ENCODE results near the gene ALG1. TPM values are rescaled to one million over a fixed set of nuclear protein-coding genes. Genes with fewer than 3 reads are reported as not detected.
A peak's percentile ranks its signal among the peaks of the same experiment; 100 is the strongest.
"Not testable (repeated sequence)": the region's sequence is repeated elsewhere in the genome, so short reads cannot be mapped to it uniquely, and the experiment has no call there.

ALG1 gene
- total RNA-seq, 2 experiments from 2014 or later: 21.1 to 29.0 TPM

GRCh38 chr16:5088086-5088790 lies 16.6 kb downstream of the ALG1 start:
- DNase-seq; ATAC-seq; H3K9me3 Mint-ChIP-seq (ENCODE audit: low read depth); H3K4me1 Mint-ChIP-seq; H3K27ac Mint-ChIP-seq; H3K27me3 Mint-ChIP-seq; H3K4me3 Mint-ChIP-seq; H3K36me3 Mint-ChIP-seq: not testable (repeated sequence)
- CTCF ChIA-PET: interaction anchor here (0.7 kb wide), 1 partner anchor 793 kb away, joined by 3 read pairs; no protein-coding TSS in a partner anchor

DNA sequence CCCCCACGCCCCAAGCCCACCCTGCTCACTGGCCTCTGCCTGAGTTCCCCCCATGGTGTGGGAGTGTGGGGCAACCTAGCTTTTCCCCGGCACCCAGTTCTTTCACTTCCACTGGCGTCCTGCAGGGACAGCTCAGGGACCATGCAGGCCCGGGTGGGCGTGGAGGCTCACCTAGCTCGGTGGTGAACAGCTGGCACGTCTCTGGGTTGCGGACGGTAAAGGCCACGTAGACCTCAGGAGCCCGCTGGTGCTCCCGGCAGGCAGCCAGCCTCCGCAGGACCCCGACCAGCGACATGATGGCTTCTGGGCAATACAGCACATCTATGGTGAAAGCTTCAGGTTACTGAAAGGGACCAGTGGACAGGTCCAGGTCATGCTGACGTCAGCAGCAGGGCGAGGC lies 17.3 kb downstream of the ALG1 start:
- DNase-seq; H3K27ac Mint-ChIP-seq; H3K4me3 Mint-ChIP-seq; H3K9me3 Mint-ChIP-seq (ENCODE audit: low read depth); ATAC-seq; H3K27me3 Mint-ChIP-seq; H3K4me1 Mint-ChIP-seq; H3K36me3 Mint-ChIP-seq: not testable (repeated sequence)
- CTCF ChIA-PET: interaction anchor here (0.7 kb wide), 1 partner anchor 794 kb away, joined by 3 read pairs; no protein-coding TSS in a partner anchor

DNA sequence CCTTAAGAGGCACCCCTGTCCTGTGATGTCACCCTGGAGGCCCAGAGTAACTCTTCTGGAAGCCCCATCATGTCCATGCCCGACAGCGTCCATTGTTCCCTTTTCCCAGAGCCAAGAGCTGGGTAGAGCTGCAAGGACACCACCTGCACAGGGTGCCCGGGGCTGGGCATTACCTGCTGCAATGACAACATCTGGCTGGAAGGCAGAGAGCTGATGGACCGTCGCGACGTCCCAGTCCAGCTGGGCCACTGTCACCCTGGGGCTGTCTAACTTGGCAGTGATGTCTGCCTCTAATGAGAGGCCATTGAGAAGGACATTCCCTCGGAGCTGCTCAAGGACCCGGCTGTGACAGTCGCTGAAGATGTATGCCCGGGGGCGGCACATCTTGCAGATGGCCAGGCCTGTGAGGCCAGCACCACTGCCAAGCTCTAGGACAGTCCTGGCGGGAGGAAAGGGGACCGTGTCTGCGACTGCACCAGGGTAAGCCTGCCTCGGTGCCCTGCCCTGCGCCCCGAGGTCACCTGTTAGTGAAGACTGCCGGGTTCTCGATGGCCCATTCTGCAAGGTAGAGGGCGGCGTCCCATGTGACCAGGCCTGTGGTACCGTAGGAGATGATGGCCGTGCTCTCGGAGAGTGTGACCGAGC lies 18.4 kb downstream of the ALG1 start:
- ATAC-seq; H3K4me3 Mint-ChIP-seq; H3K27me3 Mint-ChIP-seq; H3K4me1 Mint-ChIP-seq; DNase-seq; H3K9me3 Mint-ChIP-seq (ENCODE audit: low read depth); H3K36me3 Mint-ChIP-seq; H3K27ac Mint-ChIP-seq; CTCF ChIA-PET: not testable (repeated sequence)

DNA sequence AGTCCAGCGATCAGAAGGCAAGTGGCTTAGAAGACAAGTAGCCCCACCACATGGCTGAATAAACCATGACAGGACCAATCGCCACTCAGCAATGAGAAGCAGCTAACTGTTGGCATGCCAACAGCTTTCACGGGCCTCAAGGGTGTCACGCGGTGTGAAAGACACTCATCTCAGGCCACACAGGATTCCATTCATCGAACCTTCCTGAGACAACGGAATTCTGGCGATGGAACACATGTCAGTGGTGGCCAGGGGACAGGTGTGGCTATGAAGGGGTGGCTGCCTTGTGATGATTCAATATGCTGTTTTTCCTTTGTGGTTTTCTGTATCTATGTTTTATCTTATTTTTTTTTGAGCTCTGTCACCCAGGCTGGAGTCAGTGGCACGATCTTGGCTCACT lies 18.9 kb downstream of the ALG1 start:
- CTCF ChIA-PET; ATAC-seq; H3K27ac Mint-ChIP-seq; H3K4me1 Mint-ChIP-seq; H3K27me3 Mint-ChIP-seq; H3K4me3 Mint-ChIP-seq; DNase-seq; H3K9me3 Mint-ChIP-seq (ENCODE audit: low read depth); H3K36me3 Mint-ChIP-seq: not testable (repeated sequence)

DNA sequence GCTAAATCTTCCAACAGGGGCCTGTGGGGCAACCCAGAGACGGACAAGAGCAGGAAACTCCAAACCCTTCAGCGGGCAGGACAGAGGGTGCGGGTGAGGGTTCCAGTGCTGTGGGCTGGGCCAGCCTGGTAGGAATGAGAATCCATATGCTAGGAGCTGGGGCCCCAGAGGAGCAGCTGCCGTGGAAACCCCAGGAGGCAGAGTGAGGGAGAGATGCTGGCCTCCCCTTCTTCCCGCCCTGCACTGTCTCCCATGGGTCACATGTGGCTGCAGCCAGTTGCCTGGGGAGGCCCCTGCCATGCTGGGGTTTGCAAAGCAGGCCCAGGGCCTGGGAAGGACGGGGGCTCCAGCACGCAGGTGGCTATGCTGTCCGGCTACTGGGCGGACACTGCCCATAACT lies 21.4 kb downstream of the ALG1 start:
- not testable (repeated sequence) for H3K27ac Mint-ChIP-seq; H3K36me3 Mint-ChIP-seq; DNase-seq; H3K4me3 Mint-ChIP-seq; H3K9me3 Mint-ChIP-seq (ENCODE audit: low read depth); H3K27me3 Mint-ChIP-seq; ATAC-seq
- CTCF ChIA-PET: interaction anchor here (0.8 to 1.8 kb wide), 4 partner anchors 17 to 142 kb away, joined by 3 to 8 read pairs (median 5); partner anchors contain the start of gene NAGPA
- peaks cover 23% of the 10 kb centered on the region for H3K4me1 Mint-ChIP-seq

DNA sequence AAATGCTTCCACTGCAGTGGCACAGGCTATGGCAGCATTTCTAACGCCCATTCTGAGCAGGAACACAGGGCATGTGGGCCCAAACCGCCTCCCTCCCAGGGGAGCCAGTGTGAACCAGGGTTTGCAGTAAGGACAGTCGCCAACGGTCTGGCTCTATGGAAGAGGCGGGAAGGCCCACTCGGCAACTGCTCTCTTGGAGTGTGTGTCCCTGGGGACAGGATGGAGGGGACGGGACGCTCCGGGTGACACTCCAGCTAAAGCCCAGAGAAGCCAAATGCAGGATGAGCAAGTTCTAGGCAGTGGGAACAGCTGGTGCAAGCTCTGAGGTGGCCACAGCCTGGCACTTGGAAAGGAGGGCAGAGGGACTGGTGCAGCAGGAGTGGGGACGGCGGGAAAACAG lies 22.1 kb downstream of the ALG1 start:
- not testable (repeated sequence) for H3K4me3 Mint-ChIP-seq; H3K27me3 Mint-ChIP-seq; ATAC-seq; DNase-seq; H3K27ac Mint-ChIP-seq; H3K9me3 Mint-ChIP-seq (ENCODE audit: low read depth); H3K36me3 Mint-ChIP-seq
- CTCF ChIA-PET: interaction anchor here (1.3 kb wide), 1 partner anchor 60 kb away, joined by 3 read pairs; the partner anchor contains the start of gene NAGPA
- H3K4me1 Mint-ChIP-seq: peaks cover 24% of the 10 kb centered on the region

DNA sequence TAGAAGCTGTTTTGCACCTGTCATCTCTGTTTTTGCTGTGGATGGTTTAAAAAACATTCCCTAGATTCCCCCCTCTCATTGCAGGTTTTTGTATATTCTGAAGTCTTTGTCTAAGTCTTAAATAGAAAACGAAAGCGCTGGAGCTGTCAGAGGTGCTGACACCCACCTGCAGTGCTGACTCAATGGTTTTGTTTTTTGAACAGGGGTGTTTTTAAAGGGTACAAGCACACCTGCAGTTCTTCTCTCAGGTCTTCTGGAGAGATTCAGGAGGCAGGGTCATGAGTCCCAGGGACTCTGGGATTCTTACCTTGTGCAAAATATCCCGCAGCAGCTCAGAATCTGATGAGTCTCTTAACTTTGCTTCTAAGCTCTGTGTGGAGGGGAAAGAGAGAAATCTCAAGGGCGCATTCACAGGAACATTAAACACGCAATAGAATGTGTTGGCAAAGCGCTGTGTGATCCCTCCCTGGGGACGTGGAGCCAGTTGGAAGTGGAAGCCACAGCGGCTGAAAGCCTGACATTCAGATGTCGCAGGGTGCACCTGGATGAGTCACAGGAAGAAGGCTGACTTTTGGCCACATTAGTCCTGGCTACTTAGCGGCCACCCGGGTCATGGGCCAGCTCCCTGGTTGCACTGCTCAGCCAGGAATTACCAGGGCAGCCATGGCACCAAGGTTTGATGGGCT lies 23.6 kb downstream of the ALG1 start:
- peaks cover 26% of the 10 kb centered on the region for H3K4me1 Mint-ChIP-seq
- not testable (repeated sequence) for H3K36me3 Mint-ChIP-seq; DNase-seq; H3K4me3 Mint-ChIP-seq; H3K27me3 Mint-ChIP-seq; ATAC-seq; H3K27ac Mint-ChIP-seq; H3K9me3 Mint-ChIP-seq (ENCODE audit: low read depth)
- CTCF ChIA-PET: interaction anchor here (0.7 to 1.3 kb wide), 2 partner anchors 10 to 347 kb away, joined by 3 read pairs; no protein-coding TSS in a partner anchor

DNA sequence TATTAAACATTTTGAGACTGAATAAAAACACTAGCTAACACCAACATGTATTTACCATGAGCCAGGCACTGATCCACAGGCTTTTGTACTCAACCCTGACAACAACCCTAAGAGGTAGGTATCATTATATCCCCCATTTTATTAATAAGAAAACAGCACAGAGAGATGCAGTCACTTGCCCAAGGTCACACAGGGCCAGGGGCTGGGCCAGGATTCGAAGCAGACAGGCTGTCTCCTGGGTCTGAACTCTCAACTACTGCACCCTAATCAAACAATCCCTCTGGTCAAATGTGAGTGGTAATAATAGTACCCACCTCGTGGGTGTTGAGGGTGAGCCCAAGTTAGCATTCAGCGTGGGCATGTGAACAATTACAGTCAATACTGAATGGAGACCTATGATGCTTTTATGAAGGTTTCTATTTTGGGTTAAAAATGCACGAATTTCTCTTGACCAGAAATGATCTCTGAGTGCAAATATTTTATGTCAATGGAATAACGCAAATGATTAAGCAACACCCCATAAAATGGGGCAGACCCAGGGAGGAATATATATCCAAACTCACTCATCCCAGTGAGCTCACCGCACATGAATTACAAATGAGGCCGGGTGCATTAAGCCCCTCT lies 24.9 kb downstream of the ALG1 start:
- not testable (repeated sequence) for DNase-seq; H3K9me3 Mint-ChIP-seq (ENCODE audit: low read depth); H3K36me3 Mint-ChIP-seq; ATAC-seq; H3K27me3 Mint-ChIP-seq
- Mint-ChIP-seq H3K4me1 (peaks cover 26% of the 10 kb centered on the region), H3K27ac (peak overlapping the region; percentile 84), H3K4me3 (peak overlapping the region; percentile 84)
- CTCF ChIA-PET: interaction anchor here (1.3 kb wide), 1 partner anchor 12 kb away, joined by 3 read pairs; no protein-coding TSS in a partner anchor

DNA sequence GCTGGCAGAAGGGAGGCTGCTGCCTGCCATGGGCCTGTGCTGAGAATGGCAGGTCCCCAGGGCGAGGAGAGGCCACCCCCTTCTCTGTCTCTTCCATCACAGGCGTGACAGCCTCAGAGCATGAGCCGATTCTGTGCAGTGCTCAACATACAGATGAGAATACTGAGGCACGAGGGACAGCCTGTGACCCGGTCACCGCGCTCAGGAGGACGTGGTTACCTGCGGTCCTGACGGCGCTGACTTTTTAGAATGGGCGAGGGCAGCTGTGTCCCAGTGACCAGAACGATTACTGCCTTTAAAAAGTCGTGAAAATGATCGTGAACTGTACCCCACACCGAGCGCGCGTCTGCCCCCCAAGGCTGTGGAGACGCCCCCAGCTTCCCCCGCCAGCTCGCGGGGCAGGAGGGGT lies 25.4 kb downstream of the ALG1 start:
- Mint-ChIP-seq H3K4me3 (peak overlapping the region; percentile 84), H3K4me1 (peaks cover 26% of the 10 kb centered on the region), H3K27ac (peak overlapping the region; percentile 84)
- CTCF ChIA-PET; H3K36me3 Mint-ChIP-seq; H3K27me3 Mint-ChIP-seq; ATAC-seq; H3K9me3 Mint-ChIP-seq (ENCODE audit: low read depth): not testable (repeated sequence)
- peak; percentile 59 for DNase-seq

DNA sequence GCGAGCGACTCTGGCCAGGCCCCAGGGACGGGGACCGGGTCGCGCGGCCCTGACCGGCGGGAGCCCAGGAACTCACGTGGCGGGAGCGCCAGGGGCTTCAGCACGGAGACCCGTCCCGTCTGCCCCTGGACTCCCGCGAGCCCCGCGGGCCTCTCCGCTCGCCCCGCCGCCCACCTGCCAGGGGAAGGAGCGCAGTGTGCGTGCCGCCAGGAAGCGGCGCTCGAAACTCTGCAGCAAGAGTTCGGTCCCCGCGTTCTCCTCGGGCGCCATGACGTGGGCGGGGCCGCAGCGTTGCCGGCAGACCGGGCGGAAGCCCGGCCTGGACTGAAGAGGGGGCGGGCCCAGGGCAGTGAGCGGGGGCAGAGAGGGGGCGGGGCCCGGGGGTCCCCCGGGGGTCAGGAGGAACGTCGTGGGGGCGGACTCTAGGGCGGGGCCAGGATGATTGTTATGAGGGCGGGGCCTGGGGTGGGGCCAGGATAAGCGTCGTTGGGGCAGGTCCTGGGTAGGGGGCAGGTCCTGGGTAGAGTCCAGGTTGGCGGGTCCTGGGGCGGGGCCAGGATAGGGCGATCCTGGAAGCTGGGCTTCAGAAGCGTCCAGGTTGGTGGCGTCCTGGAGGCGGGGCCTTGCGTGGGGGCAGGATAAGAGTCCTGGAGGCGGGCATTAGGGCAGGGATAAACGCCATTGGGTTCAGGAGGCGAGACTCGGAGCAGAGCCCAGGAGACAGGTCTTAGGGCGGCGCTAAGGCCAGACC lies 26.0 kb downstream of the ALG1 start, which contains the start of gene EEF2KMT:
Gene EEF2KMT (minus strand): TSS at position 326 of the 751 bp plus-strand sequence. CDS start 56 bp downstream, at position 270.
- Mint-ChIP-seq H3K27ac (peak within 1 kb of the TSS; percentile 96), H3K4me3 (peak within 1 kb of the TSS; percentile 84), H3K4me1 (peaks cover 22% of the 10 kb centered on the region)
- DNase-seq (peak; percentile 98), ATAC-seq (peak; percentile 99)
- not testable (repeated sequence) for H3K27me3 Mint-ChIP-seq; H3K9me3 Mint-ChIP-seq (ENCODE audit: low read depth); H3K36me3 Mint-ChIP-seq
- CTCF ChIA-PET: interaction anchor here (0.6 kb wide), 1 partner anchor 41 kb away, joined by 4 read pairs; no protein-coding TSS in a partner anchor

DNA sequence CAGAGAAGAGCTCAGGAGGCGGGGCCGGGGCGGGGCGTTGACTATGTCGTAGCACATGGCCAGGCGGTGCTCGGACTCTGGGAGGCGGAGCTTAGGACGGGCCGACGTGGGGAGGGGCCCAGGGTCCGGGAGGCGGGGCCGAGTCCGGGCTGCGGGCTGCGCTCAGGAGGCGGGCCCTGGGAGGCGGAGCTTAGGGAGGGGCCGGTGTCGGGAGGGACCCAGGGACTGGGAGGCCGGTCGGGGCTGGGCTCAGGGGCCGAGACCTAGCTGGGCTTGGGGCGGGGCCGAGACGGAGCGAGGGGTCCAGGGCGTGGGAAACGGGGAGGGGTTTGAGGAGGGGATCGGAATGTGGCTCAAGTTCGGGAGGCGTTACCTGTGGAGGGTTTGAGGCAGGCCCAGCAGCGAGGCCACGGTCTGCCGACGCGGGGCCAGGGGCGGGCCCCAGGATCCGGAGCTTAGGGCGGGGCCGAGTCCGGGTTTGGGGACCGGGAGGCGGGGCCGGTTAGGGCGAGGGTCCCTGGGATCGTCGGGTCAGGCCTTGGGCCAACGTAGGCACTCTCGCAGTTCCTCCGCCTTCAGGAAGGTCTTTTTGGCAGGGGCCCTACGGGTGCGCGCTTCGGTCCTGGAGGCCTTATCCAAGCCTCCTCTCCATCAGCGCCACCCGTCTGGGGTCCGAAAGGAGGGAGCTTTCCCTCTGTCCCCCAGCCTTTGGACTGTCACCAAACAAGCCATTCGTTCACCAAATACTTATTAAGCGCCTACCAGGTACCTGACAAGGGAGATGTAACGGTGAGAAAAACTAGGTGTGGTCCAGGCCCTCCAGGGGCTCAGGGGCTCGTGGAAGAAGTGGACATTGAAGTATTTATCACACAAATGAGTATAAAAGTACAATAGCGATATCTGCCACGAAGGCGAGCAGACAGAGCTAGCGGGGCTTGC lies 26.8 kb downstream of the ALG1 start:
- H3K36me3 Mint-ChIP-seq; ATAC-seq; H3K27me3 Mint-ChIP-seq; H3K9me3 Mint-ChIP-seq (ENCODE audit: low read depth): not testable (repeated sequence)
- Mint-ChIP-seq H3K27ac (peak overlapping the region; percentile 96), H3K4me3 (peak overlapping the region; percentile 84), H3K4me1 (peaks cover 22% of the 10 kb centered on the region)
- CTCF ChIA-PET: interaction anchor here (0.6 kb wide), 1 partner anchor 42 kb away, joined by 4 read pairs; no protein-coding TSS in a partner anchor
- peak; percentile 83 for DNase-seq

DNA sequence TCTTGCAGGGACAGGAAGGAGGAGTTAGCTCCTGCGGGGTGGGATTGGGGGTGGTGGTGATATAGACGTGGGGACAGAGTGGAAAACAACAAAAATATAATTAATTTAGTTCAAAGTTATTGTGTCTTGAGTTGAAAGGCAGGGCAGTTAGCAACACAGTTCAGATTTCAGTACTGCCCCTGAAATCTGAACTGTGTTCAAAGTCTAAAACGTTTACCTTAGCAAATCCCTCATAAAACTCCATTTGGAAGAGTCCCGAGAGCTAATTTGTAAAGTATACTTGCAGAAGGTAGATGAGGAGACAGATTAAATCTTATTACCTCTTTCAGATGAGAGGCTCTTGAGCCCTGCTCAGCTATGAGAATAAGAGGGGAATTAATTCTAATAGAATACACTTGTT lies 27.5 kb downstream of the ALG1 start:
- H3K4me1 Mint-ChIP-seq: peaks cover 22% of the 10 kb centered on the region
- H3K27ac Mint-ChIP-seq; H3K9me3 Mint-ChIP-seq (ENCODE audit: low read depth); H3K36me3 Mint-ChIP-seq; H3K27me3 Mint-ChIP-seq; DNase-seq; CTCF ChIA-PET; ATAC-seq: not testable (repeated sequence)
- peak overlapping the region; percentile 84 for H3K4me3 Mint-ChIP-seq
